ENCODE results near the gene NOL8. TPM values are rescaled to one million over a fixed set of nuclear protein-coding genes. Genes with fewer than 3 reads are reported as not detected.

The NOL8 gene
- total RNA-seq, 1 donor: 28.2 TPM

DNA sequence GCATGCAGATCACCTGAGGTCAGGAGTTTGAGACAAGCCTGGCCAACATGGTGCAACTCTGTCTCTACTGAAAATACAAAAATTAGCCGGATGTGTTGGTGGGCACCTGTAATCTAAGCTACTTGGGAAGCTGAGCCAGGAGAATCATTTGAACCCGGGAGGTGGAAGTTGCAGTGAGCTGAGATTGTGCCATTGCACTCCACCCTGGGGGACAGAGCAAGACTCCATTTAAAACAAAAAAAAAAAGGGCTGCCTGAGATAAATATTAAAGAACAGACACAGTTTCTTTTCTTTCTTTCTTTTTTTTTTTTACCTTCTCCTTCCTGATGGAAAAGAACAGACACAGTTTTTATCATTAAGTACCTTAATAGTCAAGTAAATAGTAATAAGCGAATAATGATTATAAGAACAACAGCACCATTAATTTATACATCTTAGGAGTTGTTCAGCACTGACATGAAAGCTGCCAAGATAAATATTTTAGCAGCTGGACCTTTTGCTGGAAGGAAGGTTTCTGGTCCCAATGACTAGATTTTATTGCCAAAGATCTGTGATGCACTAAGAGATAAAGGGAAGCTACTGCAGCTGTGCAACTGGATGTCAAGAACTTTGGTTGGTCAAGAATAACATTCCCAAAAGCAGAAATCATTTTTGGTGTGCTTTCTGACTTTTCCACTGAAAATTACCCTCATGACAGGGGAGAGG, 7.6 kb upstream of the NOL8 start:
- TF ChIP-seq, protein P1, sequence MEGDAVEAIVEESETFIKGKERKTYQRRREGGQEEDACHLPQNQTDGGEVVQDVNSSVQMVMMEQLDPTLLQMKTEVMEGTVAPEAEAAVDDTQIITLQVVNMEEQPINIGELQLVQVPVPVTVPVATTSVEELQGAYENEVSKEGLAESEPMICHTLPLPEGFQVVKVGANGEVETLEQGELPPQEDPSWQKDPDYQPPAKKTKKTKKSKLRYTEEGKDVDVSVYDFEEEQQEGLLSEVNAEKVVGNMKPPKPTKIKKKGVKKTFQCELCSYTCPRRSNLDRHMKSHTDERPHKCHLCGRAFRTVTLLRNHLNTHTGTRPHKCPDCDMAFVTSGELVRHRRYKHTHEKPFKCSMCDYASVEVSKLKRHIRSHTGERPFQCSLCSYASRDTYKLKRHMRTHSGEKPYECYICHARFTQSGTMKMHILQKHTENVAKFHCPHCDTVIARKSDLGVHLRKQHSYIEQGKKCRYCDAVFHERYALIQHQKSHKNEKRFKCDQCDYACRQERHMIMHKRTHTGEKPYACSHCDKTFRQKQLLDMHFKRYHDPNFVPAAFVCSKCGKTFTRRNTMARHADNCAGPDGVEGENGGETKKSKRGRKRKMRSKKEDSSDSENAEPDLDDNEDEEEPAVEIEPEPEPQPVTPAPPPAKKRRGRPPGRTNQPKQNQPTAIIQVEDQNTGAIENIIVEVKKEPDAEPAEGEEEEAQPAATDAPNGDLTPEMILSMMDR (IDR thresholded peaks at IDR 0.05; ENCODE audit: extremely low read depth, low read depth, low read length): no peak
- no peak overlapping the region for H2AFZ ChIP-seq (ENCODE audit: low read length)
- H3K9me3 ChIP-seq (ENCODE audit: low read depth, low read length): no peaks in the 10 kb centered on the region
- peak; percentile 81 for DNase-seq (ENCODE audit: insufficient read length, low spot score, missing footprints)
- H3K79me2 ChIP-seq (ENCODE audit: insufficient read depth, low read length): no peaks in the 10 kb centered on the region
- H3K36me3 ChIP-seq (ENCODE audit: insufficient read depth, low read length): no peaks in the 10 kb centered on the region
- no peak overlapping the region for H3K4me3 ChIP-seq (ENCODE audit: insufficient read depth, low read length)
- H3K27me3 ChIP-seq (ENCODE audit: insufficient read depth, low read length): no peaks in the 10 kb centered on the region
- H3K27ac ChIP-seq (ENCODE audit: low read depth, low read length): no peak overlapping the region
- peaks cover 7% of the 10 kb centered on the region for H3K4me1 ChIP-seq (ENCODE audit: insufficient read depth, low read length)
- H4K20me1 ChIP-seq (ENCODE audit: insufficient read depth, low read length): no peaks in the 10 kb centered on the region
- H3K4me2 ChIP-seq (ENCODE audit: insufficient read depth, low read length): no peak overlapping the region

DNA sequence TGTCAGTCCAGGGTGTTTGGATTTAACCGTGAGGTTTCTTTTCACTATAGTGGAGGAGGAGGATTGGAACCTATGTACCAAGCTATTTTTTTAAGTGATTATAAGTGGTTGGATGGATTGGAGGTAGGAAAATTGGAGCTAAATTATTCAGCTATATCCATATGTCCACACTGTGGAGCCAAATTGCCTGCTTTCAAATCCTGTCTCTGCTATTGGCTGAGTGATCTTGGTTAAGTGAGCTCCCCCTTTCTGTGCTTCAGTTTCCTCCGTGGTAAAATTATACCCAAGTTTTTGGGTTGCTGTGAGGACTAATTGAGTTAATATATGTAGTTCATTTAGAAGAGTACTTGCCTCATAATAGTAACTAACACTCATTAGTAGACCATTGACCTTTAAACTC, 3.1 kb upstream of the NOL8 start:
- Histone ChIP-seq H3K4me2 (ENCODE audit: insufficient read depth, low read length) (peak overlapping the region; percentile 28), H3K36me3 (ENCODE audit: insufficient read depth, low read length) (peaks cover under 1% of the 10 kb centered on the region), H3K27ac (ENCODE audit: low read depth, low read length) (no peak overlapping the region), H4K20me1 (ENCODE audit: insufficient read depth, low read length) (no peaks in the 10 kb centered on the region), H3K4me1 (ENCODE audit: insufficient read depth, low read length) (peaks cover 19% of the 10 kb centered on the region), H3K4me3 (ENCODE audit: insufficient read depth, low read length) (no peak overlapping the region), H3K27me3 (ENCODE audit: insufficient read depth, low read length) (no peaks in the 10 kb centered on the region), H2AFZ (ENCODE audit: low read length) (peak overlapping the region; percentile 44), H3K9me3 (ENCODE audit: low read depth, low read length) (no peaks in the 10 kb centered on the region), H3K79me2 (ENCODE audit: insufficient read depth, low read length) (peaks cover 20% of the 10 kb centered on the region)
- peak; percentile 68 for DNase-seq (ENCODE audit: insufficient read length, low spot score, missing footprints)
- TF ChIP-seq, protein P1 (IDR thresholded peaks at IDR 0.05; ENCODE audit: extremely low read depth, low read depth, low read length): peak; percentile 62

DNA sequence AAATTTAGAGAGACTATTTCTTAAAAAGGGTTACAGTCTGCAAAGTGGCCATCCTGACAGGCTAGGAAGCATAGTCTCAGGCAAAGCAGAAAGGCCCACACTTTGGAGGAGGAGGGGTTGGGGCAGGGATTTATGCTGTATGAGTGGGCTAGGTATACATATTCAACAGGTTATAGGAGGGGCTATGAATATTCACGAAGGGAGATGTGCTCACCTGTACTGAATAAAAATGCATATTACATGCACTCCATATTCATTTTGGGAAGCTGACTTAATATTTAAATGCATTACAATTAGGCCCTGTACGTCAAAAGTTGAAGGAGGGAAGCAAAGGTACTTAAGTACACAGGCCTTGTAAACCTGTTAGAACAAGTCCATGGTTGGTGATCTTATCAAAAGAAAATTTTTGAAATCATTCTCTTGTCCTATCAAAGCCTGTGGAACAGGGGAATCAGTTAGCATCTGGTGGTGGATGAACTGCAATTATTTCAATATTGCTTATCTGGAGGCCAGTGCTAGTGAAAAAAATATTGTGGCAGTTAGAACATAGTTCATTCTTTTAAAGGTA, 2.2 kb upstream of the NOL8 start:
- TF ChIP-seq, protein P1 (IDR thresholded peaks at IDR 0.05; ENCODE audit: extremely low read depth, low read depth, low read length): no peak
- no peak for DNase-seq (ENCODE audit: insufficient read length, low spot score, missing footprints)
- Histone ChIP-seq H3K4me3 (ENCODE audit: insufficient read depth, low read length) (no peak overlapping the region), H3K4me1 (ENCODE audit: insufficient read depth, low read length) (peaks cover 14% of the 10 kb centered on the region), H3K27me3 (ENCODE audit: insufficient read depth, low read length) (no peaks in the 10 kb centered on the region), H3K36me3 (ENCODE audit: insufficient read depth, low read length) (peaks cover 9% of the 10 kb centered on the region), H4K20me1 (ENCODE audit: insufficient read depth, low read length) (no peaks in the 10 kb centered on the region), H3K27ac (ENCODE audit: low read depth, low read length) (no peak overlapping the region), H2AFZ (ENCODE audit: low read length) (no peak overlapping the region), H3K9me3 (ENCODE audit: low read depth, low read length) (no peaks in the 10 kb centered on the region), H3K4me2 (ENCODE audit: insufficient read depth, low read length) (no peak overlapping the region), H3K79me2 (ENCODE audit: insufficient read depth, low read length) (peaks cover 20% of the 10 kb centered on the region)

DNA sequence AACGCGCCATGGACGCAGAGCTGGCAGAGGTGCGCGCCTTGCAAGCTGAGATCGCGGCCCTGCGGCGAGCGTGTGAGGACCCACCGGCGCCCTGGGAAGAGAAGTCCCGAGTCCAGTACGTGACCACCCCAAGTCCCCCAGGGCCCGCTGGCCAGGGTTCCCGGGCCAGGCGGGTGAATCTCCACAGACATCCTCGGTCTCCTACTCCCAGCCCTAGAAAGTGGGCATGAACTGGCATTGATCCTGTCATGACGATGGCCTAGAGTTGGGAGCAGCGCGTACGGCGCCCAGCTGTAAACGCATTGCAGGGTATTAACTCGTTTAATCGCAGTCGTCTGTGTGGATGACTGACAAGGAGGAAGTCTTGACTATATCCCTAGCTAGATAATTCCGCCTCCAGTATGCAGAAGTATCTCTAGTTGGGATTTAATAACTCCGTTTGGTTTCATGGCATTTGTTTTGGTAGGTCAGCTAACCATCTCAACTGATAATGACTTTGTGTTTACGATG, 896 bp upstream of the NOL8 start:
- TF ChIP-seq, protein P1 (IDR thresholded peaks at IDR 0.05; ENCODE audit: extremely low read depth, low read depth, low read length): no peak
- H3K27me3 ChIP-seq (ENCODE audit: insufficient read depth, low read length): no peaks in the 10 kb centered on the region
- peaks cover 22% of the 10 kb centered on the region for H3K36me3 ChIP-seq (ENCODE audit: insufficient read depth, low read length)
- DNase-seq (ENCODE audit: insufficient read length, low spot score, missing footprints): peak; percentile 71
- no peaks in the 10 kb centered on the region for H3K9me3 ChIP-seq (ENCODE audit: low read depth, low read length)
- H4K20me1 ChIP-seq (ENCODE audit: insufficient read depth, low read length): no peaks in the 10 kb centered on the region
- H3K4me1 ChIP-seq (ENCODE audit: insufficient read depth, low read length): peaks cover 14% of the 10 kb centered on the region
- peak overlapping the region; percentile 95 for H2AFZ ChIP-seq (ENCODE audit: low read length)
- peak overlapping the region; percentile 95 for H3K4me3 ChIP-seq (ENCODE audit: insufficient read depth, low read length)
- H3K79me2 ChIP-seq (ENCODE audit: insufficient read depth, low read length): peaks cover 20% of the 10 kb centered on the region
- H3K27ac ChIP-seq (ENCODE audit: low read depth, low read length): peak overlapping the region; percentile 100
- H3K4me2 ChIP-seq (ENCODE audit: insufficient read depth, low read length): peak overlapping the region; percentile 98
